ENCODE data around the gene FAAP100.

- TF ChIP-seq POLR2A (IDR thresholded peaks at IDR 0.05) = no peak
- TF ChIP-seq, protein P1, sequence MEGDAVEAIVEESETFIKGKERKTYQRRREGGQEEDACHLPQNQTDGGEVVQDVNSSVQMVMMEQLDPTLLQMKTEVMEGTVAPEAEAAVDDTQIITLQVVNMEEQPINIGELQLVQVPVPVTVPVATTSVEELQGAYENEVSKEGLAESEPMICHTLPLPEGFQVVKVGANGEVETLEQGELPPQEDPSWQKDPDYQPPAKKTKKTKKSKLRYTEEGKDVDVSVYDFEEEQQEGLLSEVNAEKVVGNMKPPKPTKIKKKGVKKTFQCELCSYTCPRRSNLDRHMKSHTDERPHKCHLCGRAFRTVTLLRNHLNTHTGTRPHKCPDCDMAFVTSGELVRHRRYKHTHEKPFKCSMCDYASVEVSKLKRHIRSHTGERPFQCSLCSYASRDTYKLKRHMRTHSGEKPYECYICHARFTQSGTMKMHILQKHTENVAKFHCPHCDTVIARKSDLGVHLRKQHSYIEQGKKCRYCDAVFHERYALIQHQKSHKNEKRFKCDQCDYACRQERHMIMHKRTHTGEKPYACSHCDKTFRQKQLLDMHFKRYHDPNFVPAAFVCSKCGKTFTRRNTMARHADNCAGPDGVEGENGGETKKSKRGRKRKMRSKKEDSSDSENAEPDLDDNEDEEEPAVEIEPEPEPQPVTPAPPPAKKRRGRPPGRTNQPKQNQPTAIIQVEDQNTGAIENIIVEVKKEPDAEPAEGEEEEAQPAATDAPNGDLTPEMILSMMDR (IDR thresholded peaks at IDR 0.05) = no peak
Measured at GRCh38 chr17:81494626-81495377, 57.4 kb downstream of the FAAP100 start.
